Astrocyte of the spinal cord (primary cell): ENCODE data around the gene PLD1.
"Not testable (repeated sequence)": the region's sequence is repeated elsewhere in the genome, so short reads cannot be mapped to it uniquely, and the experiment has no call there.

Source experiments
- DNase-seq: peaks from one replicate; pipeline ENCODE4 v3.0.0; 2011; ENCODE audit warnings: low read depth, low spot score
- H3K4me3 ChIP-seq: 2 replicates; pipeline ENCODE4 v1.5.1; 2011; ENCODE audit warnings: low read depth, mild to moderate bottlenecking, low read length, moderate library complexity
- CTCF ChIP-seq: IDR thresholded peaks from 2 replicates; pipeline ENCODE4 v1.5.1; 2012; ENCODE audit warnings: low read depth, mild to moderate bottlenecking, low read length, inconsistent platforms
- in situ Hi-C: cut with HindIII; loops from 2 replicates; pipeline ENCODE4 v1.10.0; 2017; ENCODE audit warnings: low sequenced_read_pairs

Gene PLD1

GRCh38 chr3:171563298-171563697, 247.0 kb downstream of the PLD1 start:
- H3K4me3 ChIP-seq: no peak overlapping the region
- in situ Hi-C loops: no loop called here
- TF ChIP-seq CTCF: peak; percentile 6
- DNase-seq: no peak

GRCh38 chr3:171562459-171562858, 247.8 kb downstream of the PLD1 start:
- H3K4me3 ChIP-seq, in situ Hi-C loops: not testable (repeated sequence)

GRCh38 chr3:171561596-171562323, 248.5 kb downstream of the PLD1 start:
- TF ChIP-seq CTCF: no peak
- no peak for DNase-seq
- H3K4me3 ChIP-seq: no peak overlapping the region
- in situ Hi-C loops: no loop called here

More at GRCh38 chr3:171562459-171562858, 247.8 kb downstream of the PLD1 start:
- DNase-seq: not testable (repeated sequence)

- no peak overlapping the region for H3K4me3 ChIP-seq
- no peak for DNase-seq
- in situ Hi-C loops: no loop called here
- no peak for TF ChIP-seq CTCF
Observed at GRCh38 chr3:171559586-171559985, 250.7 kb downstream of the PLD1 start.

GRCh38 chr3:171558188-171558696, 252.0 kb downstream of the PLD1 start:
- H3K4me3 ChIP-seq: no peak overlapping the region
- TF ChIP-seq CTCF: peak; percentile 1
- DNase-seq: no peak
- in situ Hi-C loops: no loop called here

- TF ChIP-seq CTCF: no peak
- in situ Hi-C loops: no loop called here
- no peak for DNase-seq
- H3K4me3 ChIP-seq: no peak overlapping the region
Observed at GRCh38 chr3:171557173-171557572, 253.1 kb downstream of the PLD1 start.

GRCh38 chr3:171556574-171557145, 253.6 kb downstream of the PLD1 start:
- H3K4me3 ChIP-seq: no peak overlapping the region
- in situ Hi-C loops: no loop called here
- no peak for DNase-seq
- no peak for TF ChIP-seq CTCF
